Inflammatory macrophage (primary cell): ENCODE results near the gene WDR37.
"Not testable (repeated sequence)": the region's sequence is repeated elsewhere in the genome, so short reads cannot be mapped to it uniquely, and the experiment has no call there.

ENCODE experiments used
- DNase-seq, 2 donors: peaks; one replicate each; pipeline ENCODE4 v3.0.0-alpha.2; 2020 to 2022
- total RNA-seq, 18 experiments: gene quantifications; one replicate each; lab custom pipeline; 2026; ENCODE audit warnings: mixed read lengths in 6 of 18, inconsistent platforms in 2 of 18; lab: John Stamatoyannopoulos, UW

WDR37 gene
- total RNA-seq, result 30.5 to 104 (median 75.5) reads per million in 18 experiments

- peak; percentile 76 to 84 for DNase-seq
These were observed at the start of gene WDR37 for GRCh38 chr10:1056326-1057105. Gene WDR37, plus strand, starts transcription at chr10:1056385. Its CDS starts 15,771 bp downstream, at chr10:1072156.

- no peak for DNase-seq
These were observed 49.6 kb upstream of the WDR37 start for GRCh38 chr10:1006573-1006972.

GRCh38 chr10:1007583-1007982 is 48.6 kb upstream of the WDR37 start:
- DNase-seq, result no peak

GRCh38 chr10:1009071-1009494 is 47.1 kb upstream of the WDR37 start:
- no peak for DNase-seq

- not testable (repeated sequence) for DNase-seq
These were observed 46.2 kb upstream of the WDR37 start for GRCh38 chr10:1009947-1010346.

- no peak for DNase-seq
These were observed 45.5 kb upstream of the WDR37 start for GRCh38 chr10:1010703-1011102.

GRCh38 chr10:1011696-1012095 is 44.5 kb upstream of the WDR37 start:
- no peak for DNase-seq

GRCh38 chr10:1015688-1016087 is 40.5 kb upstream of the WDR37 start:
- no peak for DNase-seq

- DNase-seq, result no peak
These were observed 36.8 kb upstream of the WDR37 start for GRCh38 chr10:1019362-1019761.

- no peak for DNase-seq
These were observed 35.7 kb upstream of the WDR37 start for GRCh38 chr10:1020460-1020859.

GRCh38 chr10:1020958-1021357 is 35.2 kb upstream of the WDR37 start:
- no peak for DNase-seq

GRCh38 chr10:1022413-1022812 is 33.8 kb upstream of the WDR37 start:
- DNase-seq, result no peak

GRCh38 chr10:1024103-1024502 is 32.1 kb upstream of the WDR37 start:
- DNase-seq, result no peak

- DNase-seq, result no peak
These were observed 30.5 kb upstream of the WDR37 start, which contains the start of gene IDI2 for GRCh38 chr10:1025683-1026082. Gene IDI2, minus strand, starts transcription at chr10:1025859. Its CDS starts 1,136 bp downstream, at chr10:1024723.

- no peak for DNase-seq
These were observed 29.6 kb upstream of the WDR37 start for GRCh38 chr10:1026578-1026977.

GRCh38 chr10:1029838-1030237 is 26.3 kb upstream of the WDR37 start:
- no peak for DNase-seq

- no peak for DNase-seq
These were observed 22.6 kb upstream of the WDR37 start for GRCh38 chr10:1033601-1034000.

- no peak for DNase-seq
These were observed 21.4 kb upstream of the WDR37 start for GRCh38 chr10:1034758-1035157.

GRCh38 chr10:1035201-1035600 is 21.0 kb upstream of the WDR37 start:
- no peak for DNase-seq

GRCh38 chr10:1036341-1036791 is 19.8 kb upstream of the WDR37 start:
- no peak for DNase-seq

- DNase-seq, result no peak
These were observed 19.1 kb upstream of the WDR37 start for GRCh38 chr10:1037098-1037497.

GRCh38 chr10:1038769-1039168 is 17.4 kb upstream of the WDR37 start:
- not testable (repeated sequence) for DNase-seq

GRCh38 chr10:1040133-1040532 is 16.1 kb upstream of the WDR37 start:
- no peak for DNase-seq

GRCh38 chr10:1041514-1041913 is 14.7 kb upstream of the WDR37 start:
- DNase-seq, result no peak
